ENCODE data around the gene GPRC5D.
A peak's percentile ranks its signal among the peaks of the same experiment; 100 is the strongest.

GPRC5D gene

GRCh38 chr12:12952036-12952435 lies at the start of gene GPRC5D:
GPRC5D (minus strand) TSS chr12:12952170; CDS start chr12:12950384, 1,786 bp downstream.
- DNase-seq (ENCODE audit: low spot score) = no peak
- TF ChIP-seq CTCF (IDR thresholded peaks at IDR 0.05; ENCODE audit: extremely low read depth, missing control alignments) = no peak

GRCh38 chr12:13001775-13002040 lies 49.7 kb upstream of the GPRC5D start:
- DNase-seq (ENCODE audit: low spot score) = no peak
- TF ChIP-seq CTCF (IDR thresholded peaks at IDR 0.05; ENCODE audit: extremely low read depth, missing control alignments) = no peak

- no peak for TF ChIP-seq CTCF (IDR thresholded peaks at IDR 0.05; ENCODE audit: extremely low read depth, missing control alignments)
- peak; percentile 77 for DNase-seq (ENCODE audit: low spot score)
These were observed 49.2 kb upstream of the GPRC5D start for GRCh38 chr12:13000925-13001774.

- DNase-seq (ENCODE audit: low spot score) = peak; percentile 66
- TF ChIP-seq CTCF (IDR thresholded peaks at IDR 0.05; ENCODE audit: extremely low read depth, missing control alignments) = no peak
These were observed 48.6 kb upstream of the GPRC5D start for GRCh38 chr12:13000616-13000924.

GRCh38 chr12:12999959-13000615 lies 48.1 kb upstream of the GPRC5D start, which contains the start of gene HEBP1:
HEBP1 (minus strand) TSS chr12:13000265; CDS start chr12:13000114, 151 bp downstream.
- TF ChIP-seq CTCF (IDR thresholded peaks at IDR 0.05; ENCODE audit: extremely low read depth, missing control alignments) = no peak
- peak; percentile 99 for DNase-seq (ENCODE audit: low spot score)

- TF ChIP-seq CTCF (IDR thresholded peaks at IDR 0.05; ENCODE audit: extremely low read depth, missing control alignments) = no peak
- no peak for DNase-seq (ENCODE audit: low spot score)
These were observed 47.4 kb upstream of the GPRC5D start for GRCh38 chr12:12999271-12999958.

GRCh38 chr12:12998248-12998647 lies 46.3 kb upstream of the GPRC5D start:
- DNase-seq (ENCODE audit: low spot score) = no peak
- TF ChIP-seq CTCF (IDR thresholded peaks at IDR 0.05; ENCODE audit: extremely low read depth, missing control alignments) = no peak

All from GM20000 (cell line).